Adipocyte (in vitro differentiated cells): Measurements from ENCODE around the gene FOXE1.
A peak's percentile ranks its signal among the peaks of the same experiment; 100 is the strongest.

Experiments
- DNase-seq: peaks from one replicate; pipeline ENCODE4 v3.0.0-alpha.2; 2015; ENCODE audit warnings: low read depth
- H3K27me3 ChIP-seq: replicated peaks from 2 replicates; pipeline ENCODE4 v1.7.0; 2013; ENCODE audit warnings: mild to moderate bottlenecking, low read length, moderate library complexity; ENCODE audit not compliant: control insufficient read depth, insufficient read depth
- H3K36me3 ChIP-seq: 2 replicates; pipeline ENCODE4 v1.7.0; 2013; ENCODE audit warnings: low read length, mild to moderate bottlenecking, moderate library complexity; ENCODE audit not compliant: control insufficient read depth, insufficient read depth, severe bottlenecking
- H3K4me1 ChIP-seq: 2 replicates; pipeline ENCODE4 v1.7.0; 2013; ENCODE audit warnings: mild to moderate bottlenecking, low read length, moderate library complexity; ENCODE audit not compliant: control insufficient read depth, insufficient read depth
- H3K4me3 ChIP-seq: 2 replicates; pipeline ENCODE4 v1.7.0; 2013; ENCODE audit warnings: mild to moderate bottlenecking, low read length, moderate library complexity
- H3K9ac ChIP-seq: 2 replicates; pipeline ENCODE4 v1.7.0; 2013; ENCODE audit warnings: mild to moderate bottlenecking, low read length, moderate library complexity
- H3K9me3 ChIP-seq: 2 replicates; pipeline ENCODE4 v1.7.0; 2013; ENCODE audit warnings: mild to moderate bottlenecking, low read length, moderate library complexity; ENCODE audit not compliant: control insufficient read depth

The FOXE1 gene

DNA sequence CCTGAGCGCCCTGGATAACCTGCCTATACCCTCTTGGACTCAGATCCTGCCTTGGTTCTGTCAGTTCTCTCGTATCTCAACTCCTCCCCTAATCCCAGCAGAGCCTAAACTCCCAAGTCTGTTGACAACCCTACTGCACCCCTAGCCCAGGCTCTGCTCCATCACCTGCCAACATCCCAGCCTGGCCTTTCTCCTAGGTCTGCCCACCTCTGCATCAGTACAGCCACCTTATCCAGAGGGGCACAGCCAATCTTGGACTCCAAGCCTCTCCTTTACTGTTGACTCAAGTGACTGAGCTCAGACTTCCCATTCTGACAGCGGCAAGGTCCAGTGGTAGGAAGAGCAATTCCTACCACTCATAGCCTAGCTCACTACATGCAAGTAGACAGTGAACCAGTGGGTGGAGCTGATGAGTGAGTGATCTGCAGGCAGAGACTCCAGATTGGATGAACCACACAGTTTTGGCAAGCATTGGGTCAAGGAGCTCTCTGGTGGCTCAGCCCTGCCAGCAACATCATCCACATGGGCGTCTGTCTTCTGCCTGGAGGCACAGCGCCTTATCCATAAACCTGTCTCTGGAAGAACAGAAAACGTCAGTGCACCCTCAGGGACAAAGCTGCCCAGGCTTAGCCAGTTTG is 42.8 kb downstream of the FOXE1 start:
- Histone ChIP-seq H3K4me3 (no peak overlapping the region), H3K9ac (no peak overlapping the region), H3K27me3 (no peaks in the 10 kb centered on the region), H3K36me3 (no peaks in the 10 kb centered on the region), H3K9me3 (no peaks in the 10 kb centered on the region), H3K4me1 (peaks cover 24% of the 10 kb centered on the region)
- DNase-seq, result no peak

DNA sequence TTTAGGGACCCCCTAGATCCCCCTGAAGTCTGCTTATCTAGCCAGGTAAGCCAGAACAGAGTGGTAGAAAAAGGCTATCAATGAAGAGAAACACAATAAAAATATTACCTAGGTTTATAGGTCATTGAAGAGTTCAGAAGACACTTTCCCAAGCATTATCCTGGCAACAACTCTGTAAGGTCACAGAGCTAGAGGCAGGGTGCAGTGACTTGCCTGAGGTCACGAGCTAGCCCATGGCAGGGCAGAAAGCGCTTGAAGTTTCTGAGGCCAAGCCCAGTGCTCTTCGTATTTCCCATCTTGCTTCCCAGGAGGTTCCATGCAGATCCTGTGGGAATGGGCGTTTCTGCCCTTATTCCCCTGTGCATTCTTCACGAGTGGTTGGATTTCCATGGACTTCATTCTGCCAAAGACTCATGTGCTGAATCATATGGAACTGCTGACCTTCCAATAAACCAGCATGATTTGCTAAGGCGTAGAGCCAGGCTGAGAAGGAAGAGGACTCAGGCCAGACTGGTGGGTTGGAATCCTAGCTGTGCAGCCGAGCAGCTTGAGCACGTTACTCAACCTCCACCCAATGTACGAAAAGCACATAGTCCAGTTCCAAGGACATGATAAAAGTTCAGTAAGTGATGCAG is 47.2 kb downstream of the FOXE1 start:
- Histone ChIP-seq H3K36me3 (peaks cover 6% of the 10 kb centered on the region), H3K9ac (peak overlapping the region; percentile 63), H3K9me3 (no peaks in the 10 kb centered on the region), H3K4me1 (peaks cover 28% of the 10 kb centered on the region), H3K4me3 (peak overlapping the region; percentile 62), H3K27me3 (no peaks in the 10 kb centered on the region)
- DNase-seq, result peak; percentile 12

DNA sequence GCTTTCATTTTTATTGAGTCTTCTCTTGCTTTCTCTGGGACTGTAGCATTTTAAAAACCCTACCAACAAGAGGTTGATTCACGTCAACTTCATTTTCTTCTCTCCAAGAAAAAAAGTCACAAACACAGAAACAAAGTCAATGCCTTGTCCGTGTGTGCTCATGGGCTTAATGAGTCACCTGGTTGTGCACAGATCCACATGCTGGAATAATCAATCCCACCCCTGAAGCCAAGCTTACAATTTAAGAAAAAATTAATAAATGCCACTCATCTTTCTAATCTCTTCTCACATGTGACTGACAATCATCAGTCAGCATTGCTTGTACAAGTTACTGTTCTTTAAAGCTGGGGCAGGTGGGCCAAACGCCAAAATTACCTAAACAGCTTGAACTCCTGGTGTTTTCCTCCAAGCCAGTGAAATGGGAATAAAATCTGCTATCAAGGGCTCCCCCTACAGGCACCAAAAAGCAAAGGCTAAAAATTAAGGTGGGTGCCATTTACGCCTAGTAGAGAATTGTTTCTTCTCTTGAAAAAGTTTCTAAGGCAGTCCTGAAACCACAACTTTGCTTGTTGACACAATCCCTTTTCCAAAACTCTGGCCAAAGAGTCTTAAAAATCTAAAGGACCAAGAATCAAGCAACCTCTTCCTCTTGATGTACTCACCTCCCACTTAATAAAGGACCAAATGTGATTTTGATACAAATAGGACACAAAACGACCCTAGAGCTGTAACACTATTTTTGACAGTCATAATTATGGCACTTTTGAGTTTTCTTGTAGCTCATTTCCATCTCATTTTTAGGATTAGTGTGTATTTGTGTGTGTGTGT is 47.9 kb downstream of the FOXE1 start:
- Histone ChIP-seq H3K9ac (peak overlapping the region; percentile 63), H3K36me3 (peaks cover 6% of the 10 kb centered on the region), H3K4me3 (peak overlapping the region; percentile 62), H3K9me3 (no peaks in the 10 kb centered on the region), H3K4me1 (peaks cover 33% of the 10 kb centered on the region), H3K27me3 (no peaks in the 10 kb centered on the region)
- DNase-seq, result peak; percentile 69

DNA sequence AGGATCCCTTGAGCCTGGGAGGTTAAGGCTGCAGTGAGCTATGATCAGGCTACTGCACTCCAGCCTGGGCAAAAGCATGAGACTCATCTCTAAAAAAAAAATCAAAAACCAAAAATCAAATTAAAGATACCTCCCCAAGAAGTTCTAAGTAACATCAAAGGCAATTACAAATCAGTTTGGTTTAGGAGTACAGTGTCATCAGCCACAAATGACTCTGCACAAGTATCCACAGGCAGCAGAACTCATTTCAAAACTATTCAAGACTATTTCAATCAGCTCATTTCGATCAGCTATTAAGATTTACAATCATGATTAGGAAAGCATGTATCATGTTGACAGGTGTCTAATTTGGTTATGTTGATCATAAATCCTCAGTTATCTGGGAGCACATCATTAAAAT is 50.2 kb downstream of the FOXE1 start:
- DNase-seq, result no peak
- Histone ChIP-seq H3K27me3 (no peaks in the 10 kb centered on the region), H3K4me1 (peaks cover 39% of the 10 kb centered on the region)

DNA sequence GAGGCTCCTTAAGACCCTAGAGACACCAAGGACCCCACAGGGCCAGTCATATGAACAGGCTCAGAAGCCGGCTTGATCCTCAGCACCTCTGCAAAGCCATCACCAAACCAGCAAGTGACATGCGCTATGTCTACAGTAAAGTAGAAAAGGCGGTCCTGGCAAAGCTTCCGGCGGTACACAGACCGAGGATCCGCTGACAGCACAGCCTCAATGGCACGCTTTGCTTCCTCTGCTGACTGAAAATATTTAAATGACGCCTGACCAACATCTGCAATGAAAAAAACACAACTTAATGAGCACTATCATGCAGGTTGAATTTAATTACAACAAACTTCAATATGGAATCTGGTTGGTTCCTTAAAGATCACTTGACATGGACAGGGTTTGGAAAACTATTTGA is 51.7 kb downstream of the FOXE1 start:
- Histone ChIP-seq H3K27me3 (no peaks in the 10 kb centered on the region), H3K36me3 (peaks cover 17% of the 10 kb centered on the region), H3K9ac (no peak overlapping the region), H3K4me1 (peaks cover 39% of the 10 kb centered on the region), H3K9me3 (no peaks in the 10 kb centered on the region), H3K4me3 (no peak overlapping the region)
- no peak for DNase-seq

More for the DNA sequence above, 50.2 kb downstream of the FOXE1 start:
- H3K4me3 ChIP-seq, result no peak overlapping the region
- no peak overlapping the region for H3K9ac ChIP-seq
- no peaks in the 10 kb centered on the region for H3K9me3 ChIP-seq
- peaks cover 6% of the 10 kb centered on the region for H3K36me3 ChIP-seq

DNA sequence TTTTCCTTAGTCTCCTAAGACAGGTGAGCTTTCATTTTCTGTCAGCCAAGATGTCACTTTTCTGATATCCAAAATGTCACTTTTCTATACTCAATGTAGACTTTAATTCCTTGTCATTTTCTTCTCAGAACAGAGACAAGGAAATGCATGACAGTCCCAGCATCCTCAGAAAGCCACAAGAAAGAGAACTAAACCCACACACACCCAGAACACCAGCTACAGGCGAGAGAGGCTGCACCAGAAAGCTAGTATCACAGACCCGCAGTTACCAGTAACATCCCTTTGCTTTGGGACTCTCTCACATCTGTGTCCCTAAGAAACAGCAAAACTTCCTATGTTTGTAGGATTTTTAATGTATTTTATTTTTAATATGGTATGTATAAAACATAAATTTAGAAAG is 52.2 kb downstream of the FOXE1 start:
- Histone ChIP-seq H3K36me3 (peaks cover 22% of the 10 kb centered on the region), H3K4me3 (no peak overlapping the region), H3K9me3 (no peaks in the 10 kb centered on the region), H3K9ac (no peak overlapping the region), H3K27me3 (no peaks in the 10 kb centered on the region), H3K4me1 (peaks cover 34% of the 10 kb centered on the region)
- DNase-seq, result no peak
